ENCODE results near the gene AMPH.

The AMPH gene

DNA sequence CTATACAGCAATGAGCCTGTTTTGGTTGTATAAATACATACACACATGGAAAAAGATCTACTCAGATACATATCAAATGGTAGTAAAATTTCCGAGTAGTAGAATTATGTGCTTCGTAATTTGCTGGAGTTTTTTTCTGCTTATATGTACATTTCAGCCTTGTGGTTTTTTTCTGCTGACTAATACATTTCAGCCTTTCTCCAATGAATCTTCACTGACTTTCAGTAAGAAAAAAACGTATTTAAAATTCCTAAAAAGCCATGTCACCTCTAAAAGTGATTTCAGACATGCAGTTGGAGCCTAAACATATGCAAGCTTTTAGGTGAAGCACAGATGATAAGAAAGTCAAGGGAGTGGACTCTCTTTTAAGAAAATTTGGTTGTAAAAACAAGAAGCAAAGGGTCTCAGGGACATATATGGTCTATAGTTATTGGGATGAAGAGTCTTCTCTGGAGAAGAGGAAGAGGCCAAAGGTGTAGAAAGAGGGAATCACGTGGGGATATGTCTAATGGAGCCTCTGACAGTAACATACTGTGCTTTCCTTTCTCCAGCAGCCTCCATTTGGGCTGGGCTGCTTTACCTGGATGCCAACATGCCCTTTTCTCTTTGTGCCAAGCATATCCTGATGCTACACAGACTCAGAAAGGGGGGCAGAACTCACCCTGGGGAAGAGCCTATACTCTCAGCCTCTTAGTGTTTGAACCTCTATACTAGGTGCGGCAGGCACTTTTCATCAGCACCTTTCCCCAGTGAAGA, 2.4 kb downstream of the AMPH start:
- no peaks in the 10 kb centered on the region for H3K9me3 ChIP-seq (ENCODE audit: control insufficient read depth, low read length)
- no peak overlapping the region for H3K4me3 ChIP-seq (ENCODE audit: insufficient read depth, low read depth, low read length, poor library complexity, severe bottlenecking)
- H3K27ac ChIP-seq (ENCODE audit: insufficient read depth, low read length, poor library complexity, severe bottlenecking) = no peak overlapping the region
- peaks cover 9% of the 10 kb centered on the region for H3K27me3 ChIP-seq (replicated peaks; ENCODE audit: control insufficient read depth, insufficient read depth, low read length, poor library complexity, severe bottlenecking)
- H3K4me1 ChIP-seq (ENCODE audit: control insufficient read depth, insufficient read depth, low read length, poor library complexity, severe bottlenecking) = no peaks in the 10 kb centered on the region
- DNase-seq = no peak
- H3K36me3 ChIP-seq (ENCODE audit: control insufficient read depth, insufficient read depth, low read length) = no peaks in the 10 kb centered on the region

DNA sequence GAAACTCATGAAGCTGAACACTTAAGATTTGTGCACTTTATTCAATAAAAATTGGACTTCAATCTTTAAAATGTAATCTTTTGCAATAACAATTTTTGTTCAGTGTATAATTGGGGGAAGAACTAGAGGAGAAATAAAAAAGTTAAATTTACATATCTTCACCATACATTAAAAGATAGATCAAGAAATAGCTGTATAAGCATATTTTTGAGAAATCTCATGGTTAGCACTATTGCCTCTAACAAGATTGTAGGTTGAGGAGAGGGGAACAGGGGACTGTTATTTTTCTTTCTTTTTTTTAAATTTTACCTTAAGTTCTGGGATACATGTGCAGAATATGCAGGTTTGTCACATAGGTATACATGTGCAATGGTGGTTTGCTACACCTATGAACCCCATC, 5.3 kb downstream of the AMPH start:
- no peak overlapping the region for H3K27ac ChIP-seq (ENCODE audit: insufficient read depth, low read length, poor library complexity, severe bottlenecking)
- H3K9me3 ChIP-seq (ENCODE audit: control insufficient read depth, low read length) = no peaks in the 10 kb centered on the region
- no peak for DNase-seq
- H3K4me1 ChIP-seq (ENCODE audit: control insufficient read depth, insufficient read depth, low read length, poor library complexity, severe bottlenecking) = no peaks in the 10 kb centered on the region
- H3K36me3 ChIP-seq (ENCODE audit: control insufficient read depth, insufficient read depth, low read length) = no peaks in the 10 kb centered on the region
- peaks cover 9% of the 10 kb centered on the region for H3K27me3 ChIP-seq (replicated peaks; ENCODE audit: control insufficient read depth, insufficient read depth, low read length, poor library complexity, severe bottlenecking)
- no peak overlapping the region for H3K4me3 ChIP-seq (ENCODE audit: insufficient read depth, low read depth, low read length, poor library complexity, severe bottlenecking)

DNA sequence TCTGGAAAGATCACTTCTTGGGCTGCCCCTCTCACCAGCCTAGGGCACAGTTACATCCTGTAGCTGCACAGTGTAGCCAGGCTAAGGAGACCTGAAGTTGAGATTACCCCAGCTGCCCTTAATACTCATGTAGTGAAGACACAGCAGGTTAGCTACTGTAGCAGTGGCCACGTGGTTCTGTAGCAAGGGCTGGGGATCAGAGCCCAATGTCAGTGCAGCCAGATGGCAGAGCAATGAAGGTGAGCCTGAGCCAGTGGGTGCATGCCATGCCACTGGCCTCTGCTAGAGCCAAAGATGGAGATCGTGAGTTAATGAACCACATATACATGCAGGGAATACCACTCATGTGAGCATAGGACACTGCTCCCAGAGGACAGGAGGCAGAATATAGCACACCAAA, 15.5 kb downstream of the AMPH start:
- Histone ChIP-seq H3K27me3 (replicated peaks; ENCODE audit: control insufficient read depth, insufficient read depth, low read length, poor library complexity, severe bottlenecking) (no peaks in the 10 kb centered on the region), H3K4me1 (ENCODE audit: control insufficient read depth, insufficient read depth, low read length, poor library complexity, severe bottlenecking) (no peaks in the 10 kb centered on the region), H3K36me3 (ENCODE audit: control insufficient read depth, insufficient read depth, low read length) (no peaks in the 10 kb centered on the region), H3K4me3 (ENCODE audit: insufficient read depth, low read depth, low read length, poor library complexity, severe bottlenecking) (no peak overlapping the region), H3K9me3 (ENCODE audit: control insufficient read depth, low read length) (no peaks in the 10 kb centered on the region), H3K27ac (ENCODE audit: insufficient read depth, low read length, poor library complexity, severe bottlenecking) (no peak overlapping the region)
- DNase-seq = no peak

DNA sequence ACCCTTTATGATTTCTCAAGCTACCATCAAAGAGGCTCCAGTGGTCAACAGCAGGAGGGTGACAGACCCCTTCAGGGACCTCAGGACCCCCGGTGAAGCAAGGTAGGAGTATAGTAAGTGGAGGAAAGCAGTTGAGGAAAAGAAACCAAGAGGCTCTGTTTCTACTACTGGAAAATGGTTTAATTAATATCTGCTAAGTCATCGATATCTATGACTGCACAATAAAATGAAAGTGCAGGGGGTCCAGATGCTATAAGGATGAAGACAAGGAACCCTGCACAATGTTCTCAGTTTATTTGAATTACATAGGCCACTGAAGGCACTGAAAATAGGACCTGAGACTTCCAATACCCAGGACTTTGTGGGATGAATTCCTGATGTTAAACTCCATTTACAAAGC, 23.7 kb downstream of the AMPH start:
- Histone ChIP-seq H3K4me3 (ENCODE audit: insufficient read depth, low read depth, low read length, poor library complexity, severe bottlenecking) (no peak overlapping the region), H3K27me3 (replicated peaks; ENCODE audit: control insufficient read depth, insufficient read depth, low read length, poor library complexity, severe bottlenecking) (no peaks in the 10 kb centered on the region), H3K27ac (ENCODE audit: insufficient read depth, low read length, poor library complexity, severe bottlenecking) (no peak overlapping the region), H3K4me1 (ENCODE audit: control insufficient read depth, insufficient read depth, low read length, poor library complexity, severe bottlenecking) (no peaks in the 10 kb centered on the region), H3K9me3 (ENCODE audit: control insufficient read depth, low read length) (no peaks in the 10 kb centered on the region), H3K36me3 (ENCODE audit: control insufficient read depth, insufficient read depth, low read length) (no peaks in the 10 kb centered on the region)
- no peak for DNase-seq

DNA sequence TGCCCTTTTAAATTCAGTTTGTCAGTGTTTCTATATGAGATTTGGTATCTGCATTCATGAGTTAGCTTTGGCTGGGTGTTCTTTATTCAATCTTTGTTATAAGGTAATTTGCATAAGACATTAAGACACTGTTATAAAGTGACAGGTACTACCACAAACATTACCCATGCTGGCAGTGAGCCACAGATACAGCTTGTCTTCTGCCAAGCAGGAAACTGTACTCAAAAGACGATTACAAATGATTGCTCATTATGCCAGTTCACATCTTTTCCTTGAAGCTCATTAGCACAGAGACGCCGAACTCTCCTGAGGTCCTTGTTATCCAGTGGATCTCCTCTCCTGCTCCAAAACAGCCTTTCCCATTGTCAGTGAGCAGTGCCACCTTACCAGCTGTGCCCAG, 30.4 kb downstream of the AMPH start:
- no peak overlapping the region for H3K27ac ChIP-seq (ENCODE audit: insufficient read depth, low read length, poor library complexity, severe bottlenecking)
- no peaks in the 10 kb centered on the region for H3K4me1 ChIP-seq (ENCODE audit: control insufficient read depth, insufficient read depth, low read length, poor library complexity, severe bottlenecking)
- H3K4me3 ChIP-seq (ENCODE audit: insufficient read depth, low read depth, low read length, poor library complexity, severe bottlenecking) = no peak overlapping the region
- no peak for DNase-seq
- H3K27me3 ChIP-seq (replicated peaks; ENCODE audit: control insufficient read depth, insufficient read depth, low read length, poor library complexity, severe bottlenecking) = no peaks in the 10 kb centered on the region
- H3K9me3 ChIP-seq (ENCODE audit: control insufficient read depth, low read length) = no peaks in the 10 kb centered on the region
- H3K36me3 ChIP-seq (ENCODE audit: control insufficient read depth, insufficient read depth, low read length) = no peaks in the 10 kb centered on the region

DNA sequence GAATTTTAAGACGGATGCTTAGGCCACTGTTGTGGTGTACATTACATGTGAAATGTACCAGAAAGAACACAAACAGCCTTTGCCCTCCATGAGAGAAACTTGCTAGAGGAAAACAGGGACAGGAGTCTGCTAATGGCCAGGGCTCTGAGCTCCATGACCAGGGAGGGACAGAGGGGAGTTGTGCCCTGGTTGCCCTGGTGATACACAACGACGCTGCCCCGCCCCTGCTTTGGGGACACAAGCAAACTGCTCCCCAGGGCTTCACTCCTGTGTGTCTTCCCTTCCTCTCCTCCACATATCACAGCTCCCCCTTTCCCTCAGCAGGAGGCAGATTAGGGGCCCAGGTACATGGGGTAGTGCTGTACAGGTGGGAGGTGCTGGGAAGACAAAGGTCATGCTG, 36.2 kb downstream of the AMPH start:
- Histone ChIP-seq H3K36me3 (ENCODE audit: control insufficient read depth, insufficient read depth, low read length) (no peaks in the 10 kb centered on the region), H3K4me3 (ENCODE audit: insufficient read depth, low read depth, low read length, poor library complexity, severe bottlenecking) (no peak overlapping the region), H3K4me1 (ENCODE audit: control insufficient read depth, insufficient read depth, low read length, poor library complexity, severe bottlenecking) (no peaks in the 10 kb centered on the region), H3K27ac (ENCODE audit: insufficient read depth, low read length, poor library complexity, severe bottlenecking) (no peak overlapping the region), H3K9me3 (ENCODE audit: control insufficient read depth, low read length) (no peaks in the 10 kb centered on the region), H3K27me3 (replicated peaks; ENCODE audit: control insufficient read depth, insufficient read depth, low read length, poor library complexity, severe bottlenecking) (no peaks in the 10 kb centered on the region)
- DNase-seq = no peak

DNA sequence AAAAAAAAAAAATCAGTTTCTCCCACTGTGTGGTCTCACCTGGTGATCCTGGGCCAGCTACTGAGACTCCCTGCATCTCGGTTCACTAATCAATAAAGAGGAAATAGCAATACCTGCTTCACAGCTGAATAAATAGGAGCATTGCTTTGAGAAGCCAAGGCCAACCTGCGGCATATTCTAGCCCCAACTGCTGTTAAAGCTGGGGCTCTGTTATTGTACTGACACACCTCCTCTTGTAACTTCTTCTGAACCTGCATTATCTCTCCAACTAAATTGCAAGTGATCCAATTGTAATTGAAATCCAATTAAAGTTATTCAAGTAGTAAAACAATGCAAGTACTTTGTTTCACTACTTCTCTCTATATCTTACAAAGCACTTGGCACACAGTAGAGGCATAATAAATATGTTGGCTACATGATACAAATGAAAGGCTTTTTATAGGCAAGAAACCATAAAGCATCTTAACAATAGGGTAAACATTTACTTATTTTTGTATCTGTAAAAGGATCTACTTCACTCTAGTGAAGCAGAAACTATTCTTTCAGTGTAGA, 38.4 kb downstream of the AMPH start:
- Histone ChIP-seq H3K4me1 (ENCODE audit: control insufficient read depth, insufficient read depth, low read length, poor library complexity, severe bottlenecking) (no peaks in the 10 kb centered on the region), H3K27ac (ENCODE audit: insufficient read depth, low read length, poor library complexity, severe bottlenecking) (no peak overlapping the region), H3K4me3 (ENCODE audit: insufficient read depth, low read depth, low read length, poor library complexity, severe bottlenecking) (no peak overlapping the region), H3K36me3 (ENCODE audit: control insufficient read depth, insufficient read depth, low read length) (no peaks in the 10 kb centered on the region), H3K27me3 (replicated peaks; ENCODE audit: control insufficient read depth, insufficient read depth, low read length, poor library complexity, severe bottlenecking) (no peaks in the 10 kb centered on the region), H3K9me3 (ENCODE audit: control insufficient read depth, low read length) (no peaks in the 10 kb centered on the region)
- no peak for DNase-seq

DNA sequence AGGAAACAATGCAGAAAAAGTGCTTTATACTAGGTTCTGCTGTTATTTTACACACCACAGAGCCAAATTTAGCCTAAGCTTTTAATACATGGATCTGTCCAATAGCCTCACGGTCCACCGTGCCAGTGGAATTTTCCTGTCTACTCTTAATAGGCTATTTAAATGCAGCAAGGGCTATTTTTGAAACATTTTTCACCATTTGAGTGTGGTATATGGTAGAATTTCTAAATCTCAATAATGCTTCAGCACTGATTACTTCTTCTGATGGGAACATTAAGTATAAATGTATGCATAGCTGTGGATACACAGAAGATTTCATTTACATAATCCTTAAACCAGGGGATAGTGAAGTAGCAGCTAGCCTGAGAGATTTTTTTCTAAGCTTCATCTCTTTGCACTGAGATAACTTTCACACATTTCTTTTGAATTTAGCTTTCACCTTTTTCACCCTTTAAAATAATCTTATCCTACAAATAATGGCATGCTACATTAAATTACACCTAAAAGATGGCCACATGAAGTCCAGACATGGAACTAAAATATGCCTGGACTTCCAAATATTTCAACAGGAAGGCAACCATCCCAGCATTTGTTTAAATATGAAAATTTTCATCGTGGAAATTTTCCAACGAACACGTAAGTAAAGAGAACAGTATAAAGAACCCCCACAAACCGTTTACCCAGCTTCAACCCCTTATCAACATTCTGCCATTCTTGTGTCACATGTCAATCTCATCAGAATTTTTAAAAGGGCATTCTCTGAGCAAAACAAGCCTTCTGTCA, 45.4 kb downstream of the AMPH start:
- Histone ChIP-seq H3K27me3 (replicated peaks; ENCODE audit: control insufficient read depth, insufficient read depth, low read length, poor library complexity, severe bottlenecking) (no peaks in the 10 kb centered on the region), H3K36me3 (ENCODE audit: control insufficient read depth, insufficient read depth, low read length) (no peaks in the 10 kb centered on the region), H3K9me3 (ENCODE audit: control insufficient read depth, low read length) (no peaks in the 10 kb centered on the region), H3K27ac (ENCODE audit: insufficient read depth, low read length, poor library complexity, severe bottlenecking) (no peak overlapping the region), H3K4me3 (ENCODE audit: insufficient read depth, low read depth, low read length, poor library complexity, severe bottlenecking) (no peak overlapping the region), H3K4me1 (ENCODE audit: control insufficient read depth, insufficient read depth, low read length, poor library complexity, severe bottlenecking) (no peaks in the 10 kb centered on the region)
- DNase-seq = no peak

DNA sequence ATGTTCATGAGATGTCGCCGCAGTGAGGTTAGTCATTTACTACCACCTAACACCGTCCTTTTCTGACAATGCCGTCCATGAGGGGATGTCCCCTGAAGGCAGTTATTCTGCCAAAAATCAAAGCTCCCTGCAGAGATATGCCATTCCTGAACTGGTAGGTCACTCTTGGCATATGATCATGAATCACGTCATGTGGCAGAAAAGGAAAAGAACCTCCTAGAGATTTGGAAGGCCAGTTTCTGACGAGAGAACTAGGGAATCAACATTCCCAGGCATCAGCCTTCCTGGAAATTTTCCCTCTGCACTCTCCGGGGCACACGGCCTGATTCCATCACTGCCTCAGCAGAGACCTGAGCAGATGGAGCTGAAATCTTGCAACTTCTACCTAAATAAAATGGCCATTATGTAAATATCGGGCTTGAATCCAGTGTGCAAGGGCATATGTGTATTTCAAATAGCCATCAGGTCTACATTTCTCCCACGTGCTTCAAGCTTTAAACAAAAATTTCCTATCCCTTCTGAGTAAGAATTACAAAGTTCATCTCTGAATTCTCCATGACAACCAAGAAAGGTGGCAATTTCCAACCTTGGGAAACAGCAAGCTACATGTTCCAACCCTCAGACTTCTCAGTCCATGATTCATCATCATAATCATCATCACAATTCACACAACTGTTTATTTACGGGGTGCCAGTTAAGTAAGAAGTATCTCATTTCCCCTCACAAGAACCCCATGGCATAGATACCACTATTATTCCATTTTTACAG, 46.5 kb downstream of the AMPH start:
- Histone ChIP-seq H3K9me3 (ENCODE audit: control insufficient read depth, low read length) (no peaks in the 10 kb centered on the region), H3K4me3 (ENCODE audit: insufficient read depth, low read depth, low read length, poor library complexity, severe bottlenecking) (no peak overlapping the region), H3K27me3 (replicated peaks; ENCODE audit: control insufficient read depth, insufficient read depth, low read length, poor library complexity, severe bottlenecking) (no peaks in the 10 kb centered on the region), H3K36me3 (ENCODE audit: control insufficient read depth, insufficient read depth, low read length) (no peaks in the 10 kb centered on the region), H3K27ac (ENCODE audit: insufficient read depth, low read length, poor library complexity, severe bottlenecking) (no peak overlapping the region), H3K4me1 (ENCODE audit: control insufficient read depth, insufficient read depth, low read length, poor library complexity, severe bottlenecking) (no peaks in the 10 kb centered on the region)
- DNase-seq = no peak

Data from effector memory CD4-positive, alpha-beta T cell (primary cell).